Activated CD8-positive, alpha-beta T cell treated with anti-CD3 and anti-CD28 coated beads for 36 hours (primary cell): ENCODE measurements around the gene PAXIP1. TPM values are rescaled to one million over a fixed set of nuclear protein-coding genes. Genes with fewer than 3 reads are reported as not detected.

Experiments used
- ATAC-seq: fragments of 200-7000 bp; cut with Tn5 transposase; one replicate; pipeline ENCODE4 v1.10.0; 2021; ENCODE audit warnings: mild to moderate bottlenecking, moderate library complexity
- CTCF ChIA-PET: fragments of 350-600 bp; sonication (Branson Sonifier 250); formaldehyde crosslinking; loops from one replicate; lab custom pipeline; 2021; ENCODE audit warnings: antibody characterized with exemption; lab: Charles Lee
- POLR2A ChIA-PET: fragments of 350-600 bp; sonication (Branson Sonifier 250); formaldehyde crosslinking; loops from one replicate; lab custom pipeline; 2021; ENCODE audit warnings: antibody characterized with exemption; lab: Charles Lee
- DNase-seq: peaks from one replicate; pipeline ENCODE4 v3.0.0-alpha.2; 2020
- H3K27ac Mint-ChIP-seq: one replicate; pipeline ENCODE4 v1.8.0; 2021; ENCODE audit warnings: mild to moderate bottlenecking, mixed read lengths
- H3K27me3 Mint-ChIP-seq: one replicate; pipeline ENCODE4 v1.8.0; 2021; ENCODE audit warnings: mixed read lengths
- H3K36me3 Mint-ChIP-seq: one replicate; pipeline ENCODE4 v1.8.0; 2021; ENCODE audit warnings: low read depth, mixed read lengths
- H3K4me1 Mint-ChIP-seq: one replicate; pipeline ENCODE4 v1.8.0; 2021; ENCODE audit warnings: low read depth, mixed read lengths
- H3K4me3 Mint-ChIP-seq: one replicate; pipeline ENCODE4 v1.8.0; 2021; ENCODE audit warnings: mild to moderate bottlenecking, moderate library complexity, mixed read lengths
- H3K9me3 Mint-ChIP-seq: one replicate; pipeline ENCODE4 v1.8.0; 2021; ENCODE audit warnings: mixed read lengths
- CTCF ChIP-seq: fragments of 200-600 bp; IDR thresholded peaks from one replicate; pipeline ENCODE4 v1.8.0; 2022; ENCODE audit warnings: antibody characterized with exemption, mild to moderate bottlenecking
- intact Hi-C: fragments of 100-400 bp; cut with micrococcal nuclease; formaldehyde crosslinking; loops from one replicate; pipeline ENCODE4 v1.10.0; 2022
- total RNA-seq, 2 experiments: library from RNA; stranded (reverse); gene quantifications; one replicate each; pipeline ENCODE4 v1.2.3, GENCODE V29; 2021

PAXIP1 gene
- total RNA-seq, 2 experiments from 2014 or later = 20.5 to 23.9 TPM

- Mint-ChIP-seq H3K27me3 (no peaks in the 10 kb centered on the region), H3K27ac (no peak overlapping the region), H3K4me3 (no peak overlapping the region), H3K4me1 (no peaks in the 10 kb centered on the region), H3K36me3 (peaks cover 45% of the 10 kb centered on the region), H3K9me3 (no peaks in the 10 kb centered on the region)
- ChIA-PET CTCF (interaction anchor here (1.4 to 2.6 kb wide), 2 partner anchors 10 to 32 kb away, joined by 4 to 11 read pairs; no protein-coding TSS in a partner anchor), POLR2A (interaction anchor here (0.7 kb wide), 1 partner anchor 8 kb away, joined by 3 read pairs; no protein-coding TSS in a partner anchor)
- DNase-seq (no peak), ATAC-seq (no peak)
- TF ChIP-seq CTCF = no peak
- intact Hi-C loops = no loop called here
Observed at GRCh38 chr7:154960063-154960790, 42.7 kb downstream of the PAXIP1 start.

GRCh38 chr7:154956427-154956826, 46.5 kb downstream of the PAXIP1 start:
- intact Hi-C loops = no loop called here
- DNase-seq = no peak
- H3K4me1 Mint-ChIP-seq = no peaks in the 10 kb centered on the region
- peaks cover 42% of the 10 kb centered on the region for H3K36me3 Mint-ChIP-seq
- no peak for ATAC-seq
- ChIA-PET POLR2A (no interaction called here), CTCF (interaction anchor here (1.1 to 1.4 kb wide), 3 partner anchors 29 to 42 kb away, joined by 4 to 10 read pairs (median 6); no protein-coding TSS in a partner anchor)
- H3K9me3 Mint-ChIP-seq = no peaks in the 10 kb centered on the region
- no peaks in the 10 kb centered on the region for H3K27me3 Mint-ChIP-seq
- H3K4me3 Mint-ChIP-seq = no peak overlapping the region
- TF ChIP-seq CTCF = no peak
- no peak overlapping the region for H3K27ac Mint-ChIP-seq

- no peaks in the 10 kb centered on the region for H3K4me1 Mint-ChIP-seq
- peaks cover 37% of the 10 kb centered on the region for H3K36me3 Mint-ChIP-seq
- peak; percentile 67 for TF ChIP-seq CTCF
- H3K27me3 Mint-ChIP-seq = no peaks in the 10 kb centered on the region
- intact Hi-C loops = no loop called here
- DNase-seq (peak; percentile 85), ATAC-seq (no peak)
- ChIA-PET POLR2A (no interaction called here), CTCF (interaction anchor here (0.8 to 13.6 kb wide), 25 partner anchors 9 to 346 kb away, joined by 3 to 155 read pairs (median 4); no protein-coding TSS in a partner anchor)
- no peaks in the 10 kb centered on the region for H3K9me3 Mint-ChIP-seq
- H3K27ac Mint-ChIP-seq = no peak overlapping the region
- H3K4me3 Mint-ChIP-seq = no peak overlapping the region
Observed at GRCh38 chr7:154953006-154953684, 49.8 kb downstream of the PAXIP1 start.

GRCh38 chr7:154950960-154951359, 52.0 kb downstream of the PAXIP1 start:
- DNase-seq (no peak), ATAC-seq (no peak)
- no peak for TF ChIP-seq CTCF
- intact Hi-C loops = no loop called here
- POLR2A ChIA-PET = interaction anchor here (0.9 kb wide), 1 partner anchor 22 kb away, joined by 3 read pairs; no protein-coding TSS in a partner anchor
- Mint-ChIP-seq H3K4me1 (no peaks in the 10 kb centered on the region), H3K36me3 (peaks cover 34% of the 10 kb centered on the region), H3K27me3 (no peaks in the 10 kb centered on the region), H3K9me3 (no peaks in the 10 kb centered on the region), H3K27ac (no peak overlapping the region), H3K4me3 (no peak overlapping the region)
- CTCF ChIA-PET = interaction anchor here (0.9 to 13.6 kb wide), 6 partner anchors 8 to 40 kb away, joined by 3 to 155 read pairs (median 21); no protein-coding TSS in a partner anchor
